Mammary epithelial cell (primary cell): Measurements from ENCODE around the gene SEBOX.

Experiments used
- EZH2 ChIP-seq: IDR thresholded peaks from 2 replicates; pipeline ENCODE4 v1.6.1; 2012; ENCODE audit warnings: low read length, inconsistent platforms, borderline replicate concordance
- TF ChIP-seq, protein P1 (sequence below), 2 donors: IDR thresholded peaks in 1 of 2; conservative IDR thresholded peaks in 1 of 2; 2 replicates each; pipeline ENCODE4 v1.5.1; 2011 to 2012; ENCODE audit warnings: inconsistent platforms in 2 of 2, low read length in 2 of 2, mild to moderate bottlenecking in 2 of 2, control low read depth in 1 of 2, low read depth in 1 of 2; ENCODE audit not compliant: insufficient read depth in 1 of 2; ENCODE audit errors: extremely low read depth in 1 of 2

DNA sequence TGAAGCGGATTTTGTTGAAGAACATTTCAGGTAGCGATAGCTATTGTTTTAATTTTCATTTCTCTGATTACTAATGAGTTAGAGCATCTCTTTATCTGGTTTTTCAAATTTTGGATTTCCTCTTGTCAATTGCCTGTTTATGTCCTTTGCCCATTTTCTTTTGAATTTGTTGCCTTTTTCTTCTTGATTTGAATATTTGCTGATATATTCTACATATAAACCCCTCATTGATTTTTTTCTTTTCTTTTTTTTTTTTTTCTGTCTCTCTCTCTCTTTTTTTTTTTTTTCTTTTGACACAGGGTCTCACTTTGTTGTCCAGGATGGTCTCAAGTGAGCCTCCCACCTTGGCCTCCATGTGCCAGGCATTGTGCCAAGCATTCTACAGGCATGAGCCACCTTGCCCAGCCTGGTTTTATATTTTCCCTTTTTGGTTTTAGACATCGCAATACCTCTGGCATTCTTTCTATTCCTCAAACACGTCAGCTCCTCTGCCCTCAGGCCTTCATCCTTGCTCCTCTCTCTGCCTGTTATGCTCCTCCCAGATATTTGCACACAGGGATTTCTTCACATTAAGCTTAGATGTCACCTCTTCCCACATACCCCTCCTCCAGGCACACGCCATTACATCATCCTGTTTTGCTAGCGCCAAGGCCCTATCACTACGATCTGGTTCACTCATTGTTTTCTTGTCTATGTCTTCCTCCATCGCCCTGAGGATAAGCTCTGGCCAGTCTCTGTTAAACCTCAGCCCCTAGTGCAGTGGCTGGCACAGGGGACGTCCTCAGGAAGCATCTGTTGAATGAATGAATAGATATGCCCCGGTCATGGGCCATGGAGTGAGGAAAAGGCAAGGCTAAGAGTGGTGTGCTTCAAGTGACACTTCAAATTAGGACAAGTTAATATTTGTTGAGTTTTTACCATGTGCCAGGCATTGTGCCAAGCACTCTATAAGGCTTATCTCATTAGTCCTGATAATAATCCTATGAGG lies 15.1 kb upstream of the SEBOX start:
- TF ChIP-seq, protein P1, sequence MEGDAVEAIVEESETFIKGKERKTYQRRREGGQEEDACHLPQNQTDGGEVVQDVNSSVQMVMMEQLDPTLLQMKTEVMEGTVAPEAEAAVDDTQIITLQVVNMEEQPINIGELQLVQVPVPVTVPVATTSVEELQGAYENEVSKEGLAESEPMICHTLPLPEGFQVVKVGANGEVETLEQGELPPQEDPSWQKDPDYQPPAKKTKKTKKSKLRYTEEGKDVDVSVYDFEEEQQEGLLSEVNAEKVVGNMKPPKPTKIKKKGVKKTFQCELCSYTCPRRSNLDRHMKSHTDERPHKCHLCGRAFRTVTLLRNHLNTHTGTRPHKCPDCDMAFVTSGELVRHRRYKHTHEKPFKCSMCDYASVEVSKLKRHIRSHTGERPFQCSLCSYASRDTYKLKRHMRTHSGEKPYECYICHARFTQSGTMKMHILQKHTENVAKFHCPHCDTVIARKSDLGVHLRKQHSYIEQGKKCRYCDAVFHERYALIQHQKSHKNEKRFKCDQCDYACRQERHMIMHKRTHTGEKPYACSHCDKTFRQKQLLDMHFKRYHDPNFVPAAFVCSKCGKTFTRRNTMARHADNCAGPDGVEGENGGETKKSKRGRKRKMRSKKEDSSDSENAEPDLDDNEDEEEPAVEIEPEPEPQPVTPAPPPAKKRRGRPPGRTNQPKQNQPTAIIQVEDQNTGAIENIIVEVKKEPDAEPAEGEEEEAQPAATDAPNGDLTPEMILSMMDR (conservative IDR thresholded peaks at IDR 0.05 in 1 of 2, IDR thresholded peaks at IDR 0.05 in 1 of 2; ENCODE audit: extremely low read depth in 1 of 2, insufficient read depth in 1 of 2, low read depth in 1 of 2, low read length in 2 of 2) = no peak
- no peak for TF ChIP-seq EZH2
